Measurements from ENCODE around the gene TGFBI.
A peak's percentile ranks its signal among the peaks of the same experiment; 100 is the strongest.

Gene TGFBI

DNA sequence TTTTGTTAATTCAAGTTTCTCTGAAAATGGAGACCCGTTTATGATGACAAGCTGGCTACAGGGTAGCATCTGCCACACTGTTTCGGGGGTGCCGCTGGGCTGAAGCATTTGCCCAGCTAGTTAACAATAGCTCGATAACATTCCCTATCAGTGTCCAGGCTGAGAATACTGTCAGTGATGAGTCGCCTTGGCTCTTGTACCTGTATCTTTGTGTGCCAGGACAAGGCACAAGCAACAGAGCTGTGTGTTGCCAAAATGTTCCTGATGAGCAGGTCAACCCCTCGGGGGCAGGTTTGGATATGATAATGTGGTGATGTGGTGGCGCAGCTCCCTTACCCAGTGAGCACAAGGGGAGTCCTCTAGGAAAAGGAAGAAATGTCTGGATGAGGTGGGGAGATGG, 7.0 kb downstream of the TGFBI start:
- Histone ChIP-seq H3K4me3 (ENCODE audit: low read length in 2 of 2) (no peak overlapping the region), H3K36me3 (ENCODE audit: control insufficient read depth in 2 of 2, insufficient read depth in 2 of 2, low read length in 2 of 2) (peaks cover 13 to 14% of the 10 kb centered on the region in 2 donors), H3K27ac (ENCODE audit: low read length) (no peak overlapping the region), H3K4me1 (ENCODE audit: control insufficient read depth, insufficient read depth, low read length) (peaks cover 32% of the 10 kb centered on the region), H3K9me3 (ENCODE audit: control insufficient read depth in 2 of 2, low read length in 2 of 2) (no peaks in the 10 kb centered on the region), H3K27me3 (ENCODE audit: control insufficient read depth in 1 of 2, insufficient read depth in 2 of 2, low read length in 2 of 2) (no peaks in the 10 kb centered on the region), H3K9ac (ENCODE audit: low read length in 2 of 2) (no peak overlapping the region)

DNA sequence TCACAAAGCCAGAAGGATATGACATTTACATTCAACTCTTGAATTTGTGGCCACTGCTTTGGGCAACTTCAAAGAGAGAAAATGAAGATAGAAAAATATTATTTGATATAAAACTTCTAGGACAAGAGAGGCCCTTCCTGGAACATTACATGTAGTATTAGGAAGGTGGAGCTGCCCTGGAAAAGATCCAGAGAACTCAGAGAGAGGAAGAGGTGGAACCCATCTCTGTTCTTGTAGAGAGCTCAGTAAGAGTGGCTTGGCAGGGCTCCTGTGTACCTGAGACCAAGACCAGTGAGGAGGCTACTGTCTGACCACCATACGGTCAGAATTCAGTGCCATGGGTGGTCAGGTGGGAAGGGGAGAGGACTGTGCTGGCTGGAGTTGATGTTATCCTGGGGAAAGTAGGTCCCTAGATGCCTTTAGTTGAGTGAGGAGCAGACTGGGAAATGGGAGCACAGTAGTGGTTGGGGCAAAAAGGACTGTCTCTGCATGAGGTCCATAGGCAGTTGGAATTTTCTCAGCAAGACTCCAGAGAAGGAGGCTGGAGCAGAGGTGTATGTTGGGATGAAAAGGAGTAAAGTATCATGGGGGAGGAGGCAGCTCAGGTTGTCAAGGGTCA, 7.6 kb downstream of the TGFBI start:
- Histone ChIP-seq H3K4me1 (ENCODE audit: control insufficient read depth, insufficient read depth, low read length) (peaks cover 28% of the 10 kb centered on the region), H3K9me3 (ENCODE audit: control insufficient read depth in 2 of 2, low read length in 2 of 2) (no peaks in the 10 kb centered on the region), H3K9ac (ENCODE audit: low read length in 2 of 2) (no peak overlapping the region), H3K36me3 (ENCODE audit: control insufficient read depth in 2 of 2, insufficient read depth in 2 of 2, low read length in 2 of 2) (peaks cover 13 to 14% of the 10 kb centered on the region in 2 donors), H3K27ac (ENCODE audit: low read length) (no peak overlapping the region), H3K27me3 (ENCODE audit: control insufficient read depth in 1 of 2, insufficient read depth in 2 of 2, low read length in 2 of 2) (no peaks in the 10 kb centered on the region), H3K4me3 (ENCODE audit: low read length in 2 of 2) (no peak overlapping the region)

- H3K27me3 ChIP-seq (ENCODE audit: control insufficient read depth in 1 of 2, insufficient read depth in 2 of 2, low read length in 2 of 2): no peaks in the 10 kb centered on the region
- H3K27ac ChIP-seq (ENCODE audit: low read length): peak overlapping the region; percentile 41
- peaks cover 14 to 15% of the 10 kb centered on the region in 2 donors for H3K36me3 ChIP-seq (ENCODE audit: control insufficient read depth in 2 of 2, insufficient read depth in 2 of 2, low read length in 2 of 2)
- peaks cover 26% of the 10 kb centered on the region for H3K4me1 ChIP-seq (ENCODE audit: control insufficient read depth, insufficient read depth, low read length)
- H3K9ac ChIP-seq (ENCODE audit: low read length in 2 of 2): peak overlapping the region in 1 of 2 donors; percentile 29
- H3K9me3 ChIP-seq (ENCODE audit: control insufficient read depth in 2 of 2, low read length in 2 of 2): no peaks in the 10 kb centered on the region
- H3K4me3 ChIP-seq (ENCODE audit: low read length in 2 of 2): no peak overlapping the region
Observed at GRCh38 chr5:136037001-136037705, 8.4 kb downstream of the TGFBI start.

- Histone ChIP-seq H3K4me1 (ENCODE audit: control insufficient read depth, insufficient read depth, low read length) (peaks cover 23% of the 10 kb centered on the region), H3K36me3 (ENCODE audit: control insufficient read depth in 2 of 2, insufficient read depth in 2 of 2, low read length in 2 of 2) (peaks cover 15 to 17% of the 10 kb centered on the region in 2 donors), H3K27me3 (ENCODE audit: control insufficient read depth in 1 of 2, insufficient read depth in 2 of 2, low read length in 2 of 2) (no peaks in the 10 kb centered on the region), H3K9ac (ENCODE audit: low read length in 2 of 2) (no peak overlapping the region), H3K9me3 (ENCODE audit: control insufficient read depth in 2 of 2, low read length in 2 of 2) (no peaks in the 10 kb centered on the region), H3K27ac (ENCODE audit: low read length) (no peak overlapping the region), H3K4me3 (ENCODE audit: low read length in 2 of 2) (no peak overlapping the region)
Observed at GRCh38 chr5:136038635-136039034, 9.8 kb downstream of the TGFBI start.

GRCh38 chr5:136039202-136039601, 10.4 kb downstream of the TGFBI start:
- Histone ChIP-seq H3K4me1 (ENCODE audit: control insufficient read depth, insufficient read depth, low read length) (peaks cover 23% of the 10 kb centered on the region), H3K27ac (ENCODE audit: low read length) (no peak overlapping the region), H3K9ac (ENCODE audit: low read length in 2 of 2) (no peak overlapping the region)

DNA sequence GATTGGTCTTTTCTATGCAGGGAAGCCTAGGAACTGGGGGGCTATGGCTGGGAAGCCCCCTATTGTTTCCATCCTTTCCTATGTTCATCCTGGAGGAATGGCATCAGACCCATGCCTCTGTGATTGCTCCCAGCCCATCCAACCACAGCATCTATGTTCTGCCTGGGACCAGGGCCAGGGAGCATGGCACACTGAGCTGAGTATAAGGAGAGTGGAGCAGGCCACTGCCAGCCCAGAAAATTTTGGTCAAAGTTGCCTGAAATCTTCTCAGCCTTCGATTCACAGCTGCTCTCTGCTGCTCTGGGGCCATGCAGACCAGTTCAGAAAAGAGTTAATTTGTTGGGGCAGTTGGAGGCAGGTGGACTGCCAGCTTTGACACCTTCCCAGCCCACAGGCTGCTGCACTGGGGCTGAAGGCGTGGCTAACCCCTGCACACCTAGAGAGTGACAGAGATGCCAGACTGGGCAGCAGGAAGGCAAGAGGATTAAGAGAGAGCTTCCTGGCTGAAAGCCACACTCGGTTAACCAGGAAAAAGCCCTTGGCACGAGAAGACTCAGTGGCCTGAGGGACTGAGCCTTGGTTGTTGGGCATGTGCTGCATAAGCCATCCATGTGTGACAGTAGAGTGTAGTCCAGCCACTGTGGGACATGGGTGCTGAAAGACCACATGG, 12.1 kb downstream of the TGFBI start:
- Histone ChIP-seq H3K36me3 (ENCODE audit: control insufficient read depth in 2 of 2, insufficient read depth in 2 of 2, low read length in 2 of 2) (peaks cover 10 to 17% of the 10 kb centered on the region in 2 donors), H3K27me3 (ENCODE audit: control insufficient read depth in 1 of 2, insufficient read depth in 2 of 2, low read length in 2 of 2) (no peaks in the 10 kb centered on the region), H3K9ac (ENCODE audit: low read length in 2 of 2) (no peak overlapping the region), H3K4me1 (ENCODE audit: control insufficient read depth, insufficient read depth, low read length) (peaks cover 22% of the 10 kb centered on the region), H3K9me3 (ENCODE audit: control insufficient read depth in 2 of 2, low read length in 2 of 2) (no peaks in the 10 kb centered on the region), H3K27ac (ENCODE audit: low read length) (no peak overlapping the region), H3K4me3 (ENCODE audit: low read length in 2 of 2) (no peak overlapping the region)

More at GRCh38 chr5:136039202-136039601, 10.4 kb downstream of the TGFBI start:
- H3K36me3 ChIP-seq (ENCODE audit: control insufficient read depth in 2 of 2, insufficient read depth in 2 of 2, low read length in 2 of 2): peaks cover 17% of the 10 kb centered on the region in 2 donors
- no peaks in the 10 kb centered on the region for H3K9me3 ChIP-seq (ENCODE audit: control insufficient read depth in 2 of 2, low read length in 2 of 2)
- H3K4me3 ChIP-seq (ENCODE audit: low read length in 2 of 2): no peak overlapping the region
- no peaks in the 10 kb centered on the region for H3K27me3 ChIP-seq (ENCODE audit: control insufficient read depth in 1 of 2, insufficient read depth in 2 of 2, low read length in 2 of 2)

GRCh38 chr5:136042156-136042555, 13.4 kb downstream of the TGFBI start:
- Histone ChIP-seq H3K36me3 (ENCODE audit: control insufficient read depth in 2 of 2, insufficient read depth in 2 of 2, low read length in 2 of 2) (peaks cover 18 to 27% of the 10 kb centered on the region in 2 donors), H3K9ac (ENCODE audit: low read length in 2 of 2) (no peak overlapping the region)

GRCh38 chr5:136042665-136043121, 13.9 kb downstream of the TGFBI start:
- Histone ChIP-seq H3K9ac (ENCODE audit: low read length in 2 of 2) (no peak overlapping the region), H3K36me3 (ENCODE audit: control insufficient read depth in 2 of 2, insufficient read depth in 2 of 2, low read length in 2 of 2) (peaks cover 20 to 33% of the 10 kb centered on the region in 2 donors), H3K4me3 (ENCODE audit: low read length in 2 of 2) (no peak overlapping the region), H3K4me1 (ENCODE audit: control insufficient read depth, insufficient read depth, low read length) (peaks cover 10% of the 10 kb centered on the region), H3K9me3 (ENCODE audit: control insufficient read depth in 2 of 2, low read length in 2 of 2) (no peaks in the 10 kb centered on the region), H3K27me3 (ENCODE audit: control insufficient read depth in 1 of 2, insufficient read depth in 2 of 2, low read length in 2 of 2) (no peaks in the 10 kb centered on the region), H3K27ac (ENCODE audit: low read length) (no peak overlapping the region)

More at GRCh38 chr5:136042156-136042555, 13.4 kb downstream of the TGFBI start:
- no peaks in the 10 kb centered on the region for H3K27me3 ChIP-seq (ENCODE audit: control insufficient read depth in 1 of 2, insufficient read depth in 2 of 2, low read length in 2 of 2)
- H3K27ac ChIP-seq (ENCODE audit: low read length): no peak overlapping the region
- no peaks in the 10 kb centered on the region for H3K9me3 ChIP-seq (ENCODE audit: control insufficient read depth in 2 of 2, low read length in 2 of 2)
- H3K4me3 ChIP-seq (ENCODE audit: low read length in 2 of 2): no peak overlapping the region
- H3K4me1 ChIP-seq (ENCODE audit: control insufficient read depth, insufficient read depth, low read length): peaks cover 13% of the 10 kb centered on the region

DNA sequence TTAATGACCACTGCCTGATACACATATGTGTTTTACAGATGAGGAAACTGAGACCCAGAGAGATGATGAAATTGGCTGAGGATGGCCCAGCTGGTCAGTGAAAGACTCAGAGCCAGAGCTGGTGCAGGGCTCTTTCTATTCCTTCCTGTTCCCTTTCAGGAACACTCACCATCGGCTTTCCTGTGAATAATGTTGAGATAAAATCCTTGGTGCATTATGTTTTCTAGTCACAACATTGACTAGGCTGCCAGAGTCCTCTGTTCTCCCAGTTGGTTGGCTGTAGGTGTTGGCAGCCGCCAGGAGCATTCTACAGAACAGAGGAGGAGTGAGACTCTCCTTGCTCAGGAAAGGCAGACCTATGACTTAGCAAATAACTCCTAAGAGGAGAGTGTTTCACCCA, 14.8 kb downstream of the TGFBI start:
- Histone ChIP-seq H3K4me1 (ENCODE audit: control insufficient read depth, insufficient read depth, low read length) (peaks cover 8% of the 10 kb centered on the region), H3K4me3 (ENCODE audit: low read length in 2 of 2) (no peak overlapping the region), H3K36me3 (ENCODE audit: control insufficient read depth in 2 of 2, insufficient read depth in 2 of 2, low read length in 2 of 2) (peaks cover 20 to 33% of the 10 kb centered on the region in 2 donors), H3K9me3 (ENCODE audit: control insufficient read depth in 2 of 2, low read length in 2 of 2) (no peaks in the 10 kb centered on the region), H3K27ac (ENCODE audit: low read length) (no peak overlapping the region), H3K27me3 (ENCODE audit: control insufficient read depth in 1 of 2, insufficient read depth in 2 of 2, low read length in 2 of 2) (no peaks in the 10 kb centered on the region), H3K9ac (ENCODE audit: low read length in 2 of 2) (no peak overlapping the region)

DNA sequence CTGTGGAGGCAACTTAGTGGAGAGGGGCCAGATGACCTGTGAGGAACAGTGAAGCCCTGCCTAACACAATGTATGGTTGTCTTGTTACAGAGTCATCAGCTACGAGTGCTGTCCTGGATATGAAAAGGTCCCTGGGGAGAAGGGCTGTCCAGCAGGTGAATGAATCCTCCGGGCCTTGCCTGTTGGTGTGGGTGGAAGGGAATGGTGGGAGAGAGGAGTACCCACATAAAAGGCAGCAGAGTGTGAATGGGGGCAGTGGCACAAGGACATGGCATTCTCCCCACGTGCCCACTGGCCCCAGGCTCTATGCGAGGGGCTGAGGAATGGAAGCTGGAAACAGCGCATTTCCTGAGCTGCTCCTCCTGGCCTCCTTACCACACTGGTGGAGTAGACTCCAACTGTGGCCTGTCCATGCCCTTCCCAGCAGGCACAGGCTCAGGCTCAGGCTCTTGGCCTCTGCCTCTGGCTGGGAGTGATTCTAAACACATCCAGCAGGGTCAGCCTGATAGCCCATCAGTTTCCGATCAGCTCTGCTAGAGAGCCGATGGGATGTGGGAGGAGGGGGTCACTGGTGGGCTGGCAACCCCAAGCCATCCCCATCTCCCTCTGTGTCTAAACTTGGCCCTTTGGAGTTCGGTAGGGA, 15.3 kb downstream of the TGFBI start:
- peaks cover 8% of the 10 kb centered on the region for H3K4me1 ChIP-seq (ENCODE audit: control insufficient read depth, insufficient read depth, low read length)
- H3K27me3 ChIP-seq (ENCODE audit: control insufficient read depth in 1 of 2, insufficient read depth in 2 of 2, low read length in 2 of 2): no peaks in the 10 kb centered on the region
- H3K9ac ChIP-seq (ENCODE audit: low read length in 2 of 2): no peak overlapping the region
- H3K36me3 ChIP-seq (ENCODE audit: control insufficient read depth in 2 of 2, insufficient read depth in 2 of 2, low read length in 2 of 2): peaks cover 20 to 39% of the 10 kb centered on the region in 2 donors
- H3K9me3 ChIP-seq (ENCODE audit: control insufficient read depth in 2 of 2, low read length in 2 of 2): no peaks in the 10 kb centered on the region
- H3K4me3 ChIP-seq (ENCODE audit: low read length in 2 of 2): no peak overlapping the region
- H3K27ac ChIP-seq (ENCODE audit: low read length): no peak overlapping the region
